K562 (cell line): Measurements from ENCODE around the gene USPL1.

Experiments
- CTCF ChIP-seq, 3 experiments: IDR thresholded peaks in 2 of 3; conservative IDR thresholded peaks in 1 of 3; 2 replicates each; pipeline ENCODE4 v1.5.1; 2011 to 2012; ENCODE audit warnings: low read length in 3 of 3, mild to moderate bottlenecking in 3 of 3, control low read depth in 2 of 3, improper control_type of control experiment in 1 of 3, inconsistent platforms in 1 of 3, low read depth in 1 of 3, mixed read lengths in 1 of 3, moderate library complexity in 1 of 3; ENCODE audit not compliant: insufficient read depth in 2 of 3
- POLR2AphosphoS5 ChIP-seq: IDR thresholded peaks from 2 replicates; pipeline ENCODE4 v1.6.1; 2011; ENCODE audit warnings: mild to moderate bottlenecking, low read depth, low read length, moderate library complexity; ENCODE audit not compliant: control insufficient read depth, insufficient read depth
- SFPQ ChIP-seq: fragments of 200-400 bp; formaldehyde crosslinking; IDR thresholded peaks from 2 replicates; pipeline ENCODE4 v1.6.1; 2017; ENCODE audit warnings: mild to moderate bottlenecking, low read depth, low read length, moderate library complexity
- SMAD4 ChIP-seq: fragments of 250-450 bp; sonication (Bioruptor Pico); conservative IDR thresholded peaks from 2 replicates; pipeline ENCODE4 v1.8.0; 2021; ENCODE audit warnings: inconsistent platforms, mild to moderate bottlenecking, moderate library complexity
- TAF1 ChIP-seq: IDR thresholded peaks from 2 replicates; pipeline ENCODE4 v1.6.1; 2011; ENCODE audit warnings: mild to moderate bottlenecking, low read length, moderate library complexity; ENCODE audit not compliant: insufficient read depth, control insufficient read depth, severe bottlenecking; ENCODE audit errors: extremely low read depth
- TCF7L2 ChIP-seq: fragments of 150-350 bp; IDR thresholded peaks from 2 replicates; pipeline ENCODE4 v1.6.1; 2016; ENCODE audit warnings: low read depth, mild to moderate bottlenecking, low read length, moderate library complexity
- XRCC4 ChIP-seq: IDR thresholded peaks from one replicate; pipeline ENCODE4 v1.6.1; 2011; ENCODE audit not compliant: insufficient read depth, insufficient read length; ENCODE audit errors: extremely low read depth
- ZNF639 ChIP-seq, 2 experiments: fragments of 200-800 bp in 1 of 2; sonication (Bioruptor generic) in 1 of 2; sonication (generic) in 1 of 2; formaldehyde crosslinking in 1 of 2; IDR thresholded peaks in 1 of 2; conservative IDR thresholded peaks in 1 of 2; 2 replicates each; pipeline versions ENCODE4 v1.5.0 to v1.6.1; 2016 to 2020; ENCODE audit warnings: missing compliant biosample characterization in 1 of 2, missing genetic modification characterization in 1 of 2, missing genetic modification reagents in 1 of 2

GRCh38 chr13:30673669-30674521, 56.2 kb downstream of the USPL1 start:
- TF ChIP-seq TCF7L2 = no peak
- TF ChIP-seq SFPQ = no peak
- peak; percentile 59; the same call in 1 of the 2 replicates for TF ChIP-seq SMAD4 (CRISPR knock-in tag)
- peak; percentile 35 for TF ChIP-seq TAF1
- peak; percentile 53 to 77 (median 58) for TF ChIP-seq CTCF (IDR thresholded peaks at IDR 0.05 in 2 of 3, conservative IDR thresholded peaks at IDR 0.05 in 1 of 3; ENCODE audit: insufficient read depth in 2 of 3, low read depth in 1 of 3, low read length in 3 of 3)
- no peak for TF ChIP-seq XRCC4
- TF ChIP-seq POLR2AphosphoS5 = no peak
- no peak for TF ChIP-seq ZNF639 (CRISPR knock-in tag; conservative IDR thresholded peaks at IDR 0.05 in 1 of 2, IDR thresholded peaks at IDR 0.05 in 1 of 2)
